Activated CD4-positive, alpha-beta T cell treated with anti-CD3 and anti-CD28 coated beads, Interleukin-2, amount 10 ng/mL, durations not matched to agents 7 days and 5 days (primary cell): ENCODE measurements around the gene TRIM29. TPM values are rescaled to one million over a fixed set of nuclear protein-coding genes. Genes with fewer than 3 reads are reported as not detected.

Source experiments
- CTCF ChIA-PET: fragments of 350-600 bp; sonication (Branson Sonifier 250); formaldehyde crosslinking; loops from one replicate; lab custom pipeline; 2021; ENCODE audit warnings: antibody characterized with exemption; lab: Charles Lee
- POLR2A ChIA-PET: fragments of 350-600 bp; sonication (Branson Sonifier 250); formaldehyde crosslinking; loops from one replicate; lab custom pipeline; 2021; ENCODE audit warnings: antibody characterized with exemption; lab: Charles Lee
- DNase-seq: peaks from one replicate; pipeline ENCODE4 v3.0.0-alpha.2; 2020
- H3K27ac Mint-ChIP-seq: one replicate; pipeline ENCODE4 v1.8.0; 2021; ENCODE audit warnings: mild to moderate bottlenecking, moderate library complexity, mixed read lengths
- H3K27me3 Mint-ChIP-seq: one replicate; pipeline ENCODE4 v1.8.0; 2021; ENCODE audit warnings: mixed read lengths
- H3K36me3 Mint-ChIP-seq: one replicate; pipeline ENCODE4 v1.8.0; 2021; ENCODE audit warnings: low read depth, mixed read lengths
- H3K4me1 Mint-ChIP-seq: one replicate; pipeline ENCODE4 v1.8.0; 2021; ENCODE audit warnings: mixed read lengths
- H3K4me3 Mint-ChIP-seq: one replicate; pipeline ENCODE4 v1.8.0; 2021; ENCODE audit warnings: mild to moderate bottlenecking, moderate library complexity, mixed read lengths
- H3K9me3 Mint-ChIP-seq: one replicate; pipeline ENCODE4 v1.8.0; 2021; ENCODE audit warnings: mixed read lengths
- total RNA-seq, 2 experiments: library from RNA; stranded (reverse); gene quantifications; one replicate each; pipeline ENCODE4 v1.2.3, GENCODE V29; 2021

TRIM29 gene
- total RNA-seq, 2 experiments from 2014 or later = not detected

GRCh38 chr11:120088056-120088455 lies 49.9 kb downstream of the TRIM29 start:
- CTCF ChIA-PET = no interaction called here

GRCh38 chr11:120086651-120087050 lies 51.3 kb downstream of the TRIM29 start:
- H3K36me3 Mint-ChIP-seq = peaks cover 10% of the 10 kb centered on the region
- no peak for DNase-seq
- no peak overlapping the region for H3K4me3 Mint-ChIP-seq
- H3K27ac Mint-ChIP-seq = no peak overlapping the region
- no peaks in the 10 kb centered on the region for H3K4me1 Mint-ChIP-seq
- H3K9me3 Mint-ChIP-seq = peaks cover 15% of the 10 kb centered on the region
- H3K27me3 Mint-ChIP-seq = no peaks in the 10 kb centered on the region
- CTCF ChIA-PET = no interaction called here
- POLR2A ChIA-PET = no interaction called here

More at GRCh38 chr11:120088056-120088455, 49.9 kb downstream of the TRIM29 start:
- no peak for DNase-seq
- Mint-ChIP-seq H3K36me3 (peaks cover 9% of the 10 kb centered on the region), H3K4me1 (no peaks in the 10 kb centered on the region), H3K9me3 (peaks cover 11% of the 10 kb centered on the region), H3K4me3 (no peak overlapping the region), H3K27me3 (no peaks in the 10 kb centered on the region), H3K27ac (no peak overlapping the region)
- POLR2A ChIA-PET = no interaction called here

GRCh38 chr11:120079750-120080610 lies 57.9 kb downstream of the TRIM29 start:
- Mint-ChIP-seq H3K4me1 (no peaks in the 10 kb centered on the region), H3K9me3 (peaks cover 23% of the 10 kb centered on the region), H3K36me3 (peaks cover 9% of the 10 kb centered on the region), H3K4me3 (no peak overlapping the region), H3K27me3 (no peaks in the 10 kb centered on the region), H3K27ac (no peak overlapping the region)
- DNase-seq = no peak
- ChIA-PET POLR2A (no interaction called here), CTCF (no interaction called here)

- CTCF ChIA-PET = no interaction called here
Observed at GRCh38 chr11:120078397-120078796, 59.5 kb downstream of the TRIM29 start.

GRCh38 chr11:120074076-120074475 lies 63.8 kb downstream of the TRIM29 start:
- CTCF ChIA-PET = no interaction called here
- no peak for DNase-seq

More at GRCh38 chr11:120078397-120078796, 59.5 kb downstream of the TRIM29 start:
- no peak overlapping the region for H3K4me3 Mint-ChIP-seq
- H3K36me3 Mint-ChIP-seq = peaks cover 8% of the 10 kb centered on the region
- POLR2A ChIA-PET = no interaction called here
- H3K9me3 Mint-ChIP-seq = peaks cover 21% of the 10 kb centered on the region
- no peaks in the 10 kb centered on the region for H3K27me3 Mint-ChIP-seq
- H3K27ac Mint-ChIP-seq = no peak overlapping the region
- no peak for DNase-seq
- H3K4me1 Mint-ChIP-seq = no peaks in the 10 kb centered on the region

GRCh38 chr11:120073196-120073595 lies 64.7 kb downstream of the TRIM29 start:
- no peak overlapping the region for H3K4me3 Mint-ChIP-seq
- no peak overlapping the region for H3K27ac Mint-ChIP-seq
- no peaks in the 10 kb centered on the region for H3K9me3 Mint-ChIP-seq
- H3K27me3 Mint-ChIP-seq = peaks cover 7% of the 10 kb centered on the region
- no peaks in the 10 kb centered on the region for H3K36me3 Mint-ChIP-seq
- H3K4me1 Mint-ChIP-seq = no peaks in the 10 kb centered on the region
- POLR2A ChIA-PET = no interaction called here
- no peak for DNase-seq
- CTCF ChIA-PET = no interaction called here

More at GRCh38 chr11:120074076-120074475, 63.8 kb downstream of the TRIM29 start:
- H3K27me3 Mint-ChIP-seq = peaks cover 2% of the 10 kb centered on the region
- POLR2A ChIA-PET = no interaction called here
- H3K27ac Mint-ChIP-seq = no peak overlapping the region
- H3K9me3 Mint-ChIP-seq = no peaks in the 10 kb centered on the region
- no peak overlapping the region for H3K4me3 Mint-ChIP-seq
- no peaks in the 10 kb centered on the region for H3K36me3 Mint-ChIP-seq
- no peaks in the 10 kb centered on the region for H3K4me1 Mint-ChIP-seq

GRCh38 chr11:120068114-120068573 lies 69.8 kb downstream of the TRIM29 start:
- Mint-ChIP-seq H3K36me3 (no peaks in the 10 kb centered on the region), H3K27me3 (peaks cover 10% of the 10 kb centered on the region), H3K4me1 (no peaks in the 10 kb centered on the region), H3K9me3 (no peaks in the 10 kb centered on the region), H3K4me3 (no peak overlapping the region), H3K27ac (no peak overlapping the region)
- ChIA-PET CTCF (no interaction called here), POLR2A (no interaction called here)
- DNase-seq = no peak

GRCh38 chr11:120067438-120068113 lies 70.3 kb downstream of the TRIM29 start:
- no peak for DNase-seq
- peaks cover 10% of the 10 kb centered on the region for H3K27me3 Mint-ChIP-seq
- no peaks in the 10 kb centered on the region for H3K9me3 Mint-ChIP-seq
- H3K4me3 Mint-ChIP-seq = no peak overlapping the region
- POLR2A ChIA-PET = no interaction called here
- CTCF ChIA-PET = no interaction called here
- H3K27ac Mint-ChIP-seq = no peak overlapping the region
- H3K4me1 Mint-ChIP-seq = no peaks in the 10 kb centered on the region
- no peaks in the 10 kb centered on the region for H3K36me3 Mint-ChIP-seq

GRCh38 chr11:120066738-120067437 lies 71.0 kb downstream of the TRIM29 start:
- no peak overlapping the region for H3K4me3 Mint-ChIP-seq
- no peak overlapping the region for H3K27ac Mint-ChIP-seq
- no peaks in the 10 kb centered on the region for H3K4me1 Mint-ChIP-seq
- ChIA-PET POLR2A (no interaction called here), CTCF (interaction anchor here (1.7 kb wide), 1 partner anchor 10 kb away, joined by 3 read pairs; no protein-coding TSS in a partner anchor)
- H3K9me3 Mint-ChIP-seq = no peaks in the 10 kb centered on the region
- H3K36me3 Mint-ChIP-seq = no peaks in the 10 kb centered on the region
- H3K27me3 Mint-ChIP-seq = peaks cover 10% of the 10 kb centered on the region
- DNase-seq = no peak

GRCh38 chr11:120065876-120066275 lies 72.0 kb downstream of the TRIM29 start:
- Mint-ChIP-seq H3K36me3 (no peaks in the 10 kb centered on the region), H3K9me3 (no peaks in the 10 kb centered on the region), H3K4me3 (no peak overlapping the region), H3K27me3 (peaks cover 10% of the 10 kb centered on the region), H3K27ac (no peak overlapping the region), H3K4me1 (no peaks in the 10 kb centered on the region)
- ChIA-PET CTCF (interaction anchor here (1.7 kb wide), 1 partner anchor 9 kb away, joined by 3 read pairs; no protein-coding TSS in a partner anchor), POLR2A (no interaction called here)
- DNase-seq = no peak

GRCh38 chr11:120065176-120065575 lies 72.7 kb downstream of the TRIM29 start:
- Mint-ChIP-seq H3K27me3 (peaks cover 10% of the 10 kb centered on the region), H3K27ac (no peak overlapping the region), H3K4me1 (no peaks in the 10 kb centered on the region), H3K9me3 (no peaks in the 10 kb centered on the region), H3K36me3 (no peaks in the 10 kb centered on the region), H3K4me3 (no peak overlapping the region)
- DNase-seq = no peak
- ChIA-PET CTCF (interaction anchor here (1.7 kb wide), 1 partner anchor 8 kb away, joined by 3 read pairs; no protein-coding TSS in a partner anchor), POLR2A (no interaction called here)

- Mint-ChIP-seq H3K27me3 (peaks cover 9% of the 10 kb centered on the region), H3K27ac (no peak overlapping the region), H3K4me1 (no peaks in the 10 kb centered on the region), H3K9me3 (no peaks in the 10 kb centered on the region), H3K36me3 (no peaks in the 10 kb centered on the region), H3K4me3 (no peak overlapping the region)
- CTCF ChIA-PET = no interaction called here
- no peak for DNase-seq
- POLR2A ChIA-PET = no interaction called here
Observed at GRCh38 chr11:120064341-120064740, 73.6 kb downstream of the TRIM29 start.
